ENCODE measurements around the gene GABRG3.

- TF ChIP-seq USF2 (IDR thresholded peaks at IDR 0.05; ENCODE audit: borderline replicate concordance, low read depth, low read length) (no peak), USF1 (IDR thresholded peaks at IDR 0.05; ENCODE audit: borderline replicate concordance, extremely low read length, insufficient read depth, low read depth, low read length) (no peak), NBN (IDR thresholded peaks at IDR 0.05) (no peak), GABPA (IDR thresholded peaks at IDR 0.05; ENCODE audit: low read depth) (no peak), HDAC2 (IDR thresholded peaks at IDR 0.05) (no peak), TAF1 (IDR thresholded peaks at IDR 0.05; ENCODE audit: borderline replicate concordance, low read depth, low read length) (no peak), RAD21 (IDR thresholded peaks at IDR 0.05; ENCODE audit: insufficient read depth, low read depth, low read length) (no peak), POLR2A (IDR thresholded peaks at IDR 0.05; ENCODE audit: low read depth, low read length) (no peak), ESRRA (IDR thresholded peaks at IDR 0.05; ENCODE audit: low read length) (no peak), HCFC1 (IDR thresholded peaks at IDR 0.05; ENCODE audit: low read length) (no peak), CTCF (IDR thresholded peaks at IDR 0.05 in 2 of 3, conservative IDR thresholded peaks at IDR 0.05 in 1 of 3; ENCODE audit: control insufficient read depth in 2 of 3, extremely low read depth in 1 of 3, insufficient read depth in 1 of 3, low read depth in 3 of 3, low read length in 3 of 3) (no peak)
Observed at GRCh38 chr15:27481768-27482167, 510.8 kb downstream of the GABRG3 start.
